A549 (cell line): ENCODE data around the gene PPBP. TPM values are rescaled to one million over a fixed set of nuclear protein-coding genes. Genes with fewer than 3 reads are reported as not detected.

Experiments
- ATAC-seq, 2 experiments: fragments of 200-7000 bp in 1 of 2; fragments of >200 bp in 1 of 2; cut with Nextera tagmentation in 1 of 2; cut with Tn5 transposase in 1 of 2; 3 replicates each; pipeline versions ENCODE4 v1.8.0 to v1.9.1; 2018 to 2020; ENCODE audit warnings: mild to moderate bottlenecking in 1 of 2, moderate library complexity in 1 of 2
- CTCF ChIA-PET: fragments of 300-600 bp; sonication (Branson Sonifier 250); formaldehyde crosslinking; extraction: SDS; loops from one replicate; lab custom pipeline; 2021; ENCODE audit warnings: antibody characterized with exemption, inconsistent platforms; lab: Yijun Ruan, JAX
- POLR2A ChIA-PET: fragments of 350-600 bp; formaldehyde crosslinking; extraction: SDS; loops from one replicate; lab custom pipeline; 2021; ENCODE audit warnings: antibody characterized with exemption, inconsistent platforms; lab: Yijun Ruan, JAX
- DNase-seq, 2 experiments: peaks; one replicate each; pipeline versions ENCODE4 v3.0.0 to v3.0.0-alpha.2; 2011 to 2016; ENCODE audit warnings: low read depth in 1 of 2, low spot score in 1 of 2
- FAIRE-seq: peaks from 2 replicates; lab custom pipeline; 2011; peaks lifted over from hg19 to GRCh38; lab: Jason Lieb, UNC
- H3K27ac ChIP-seq, 2 experiments: fragments of >200 bp; sonication (Bioruptor Twin); formaldehyde crosslinking; 3 replicates each; pipeline ENCODE4 v1.5.1; 2016 to 2017
- H3K4me1 ChIP-seq: fragments of >200 bp; sonication (Bioruptor Twin); formaldehyde crosslinking; 3 replicates; pipeline ENCODE4 v1.6.1; 2016
- H3K4me2 ChIP-seq: fragments of >200 bp; sonication (Bioruptor Twin); formaldehyde crosslinking; 3 replicates; pipeline ENCODE4 v1.6.1; 2016
- H3K4me3 ChIP-seq: fragments of >200 bp; sonication (Bioruptor Twin); formaldehyde crosslinking; 3 replicates; pipeline ENCODE4 v1.5.1; 2016
- H3K9me3 ChIP-seq: fragments of >200 bp; sonication (Bioruptor Twin); formaldehyde crosslinking; 3 replicates; pipeline ENCODE4 v1.6.1; 2016
- CHD4 ChIP-seq: fragments of 200-600 bp; sonication (generic); IDR thresholded peaks from 2 replicates; pipeline ENCODE4 v1.6.1; 2016; ENCODE audit warnings: antibody characterized with exemption, mild to moderate bottlenecking, borderline replicate concordance
- ESRRA ChIP-seq: fragments of 150-350 bp; IDR thresholded peaks from 2 replicates; pipeline ENCODE4 v1.6.1; 2014; ENCODE audit warnings: mild to moderate bottlenecking, low read length, borderline replicate concordance
- FOXS1 ChIP-seq: fragments of 250-450 bp; sonication (Bioruptor Pico); IDR thresholded peaks from 2 replicates; pipeline ENCODE4 v1.5.0; 2020; ENCODE audit warnings: mild to moderate bottlenecking, moderate library complexity
- GATA3 ChIP-seq: IDR thresholded peaks from 2 replicates; pipeline ENCODE4 v1.6.1; 2012; ENCODE audit warnings: borderline replicate concordance
- HOXB13 ChIP-seq: fragments of 250-450 bp; sonication (Bioruptor Pico); IDR thresholded peaks from 2 replicates; pipeline ENCODE4 v1.5.0; 2020; ENCODE audit warnings: low read depth, mild to moderate bottlenecking, moderate library complexity
- HOXB5 ChIP-seq: fragments of 250-450 bp; sonication (Bioruptor Pico); IDR thresholded peaks from 2 replicates; pipeline ENCODE4 v1.5.0; 2020; ENCODE audit warnings: mild to moderate bottlenecking, moderate library complexity
- JUNB ChIP-seq: fragments of >200 bp; sonication (Bioruptor Twin); formaldehyde crosslinking; IDR thresholded peaks from 2 replicates; pipeline ENCODE4 v1.6.1; 2016
- KDM1A ChIP-seq: fragments of 200-600 bp; sonication (generic); IDR thresholded peaks from 2 replicates; pipeline ENCODE4 v1.6.1; 2016; ENCODE audit warnings: low read depth, mild to moderate bottlenecking
- MYC ChIP-seq: IDR thresholded peaks from 2 replicates; pipeline ENCODE4 v1.6.1; 2012; ENCODE audit warnings: mild to moderate bottlenecking, inconsistent platforms, low read length, improper control_type of control experiment, borderline replicate concordance
- NR3C1 ChIP-seq: fragments of >200 bp; sonication (Bioruptor Twin); formaldehyde crosslinking; IDR thresholded peaks from 3 replicates; pipeline ENCODE4 v1.6.1; 2017
- POLR2AphosphoS2 ChIP-seq: conservative IDR thresholded peaks from 2 replicates; pipeline ENCODE4 v1.6.1; 2012; ENCODE audit warnings: low read length, improper control_type of control experiment, inconsistent platforms
- RAD21 ChIP-seq, 2 experiments: fragments of >200 bp in 1 of 2; sonication (Bioruptor Twin) in 1 of 2; formaldehyde crosslinking in 1 of 2; IDR thresholded peaks in 1 of 2; conservative IDR thresholded peaks in 1 of 2; 2 replicates in 1 of 2; 3 replicates in 1 of 2; pipeline ENCODE4 v1.6.1; 2012 to 2018; ENCODE audit warnings: inconsistent platforms in 1 of 2
- RFX5 ChIP-seq: fragments of 450-650 bp; IDR thresholded peaks from 2 replicates; pipeline ENCODE4 v1.7.1; 2014; ENCODE audit warnings: antibody characterized with exemption, mild to moderate bottlenecking, moderate library complexity
- SMC3 ChIP-seq: fragments of >200 bp; sonication (Bioruptor Twin); formaldehyde crosslinking; IDR thresholded peaks from 3 replicates; pipeline ENCODE4 v1.6.1; 2018; ENCODE audit warnings: inconsistent platforms
- ZC3H11A ChIP-seq: fragments of 450-650 bp; IDR thresholded peaks from 2 replicates; pipeline ENCODE4 v1.6.1; 2014; ENCODE audit warnings: antibody characterized with exemption, mild to moderate bottlenecking
- ZSCAN20 ChIP-seq: fragments of 250-450 bp; sonication (Bioruptor Pico); IDR thresholded peaks from 2 replicates; pipeline ENCODE4 v1.8.0; 2022; ENCODE audit warnings: mild to moderate bottlenecking, moderate library complexity
- WGBS: methylation state at CpG from one replicate; pipeline ENCODE4 v1.1.6; 2017; ENCODE audit errors: missing lambda C conversion rate; 5-methylcytosine and 5-hydroxymethylcytosine counted together
- polyA plus RNA-seq, 4 experiments: library from polyadenylated mRNA; depleted of rRNA in 3 of 4; stranded (reverse); fragments of >200 nt; fragmentation: RNase III in 1 of 4; extraction: RNeasy Plus Mini Kit Qiagen cat#74134 plus additional on column Dnase treatment in 1 of 4; gene quantifications; 2 replicates in 3 of 4; 3 replicates in 1 of 4; pipeline ENCODE4 v1.2.3, GENCODE V29; 2011 to 2017
- TF ChIP-seq, protein P1 (sequence below): IDR thresholded peaks from 2 replicates; pipeline ENCODE4 v1.6.1; 2012; ENCODE audit warnings: low read depth, borderline replicate concordance
- TF ChIP-seq, protein P2 (sequence below): fragments of 250-450 bp; sonication (Bioruptor Pico); IDR thresholded peaks from 2 replicates; pipeline ENCODE4 v1.5.0; 2021; ENCODE audit warnings: mild to moderate bottlenecking, moderate library complexity, borderline replicate concordance
- TF ChIP-seq, protein P3 (sequence below): IDR thresholded peaks from 2 replicates; pipeline ENCODE4 v1.6.1; 2012
- TF ChIP-seq, protein P4 (sequence below): fragments of 250-450 bp; sonication (Bioruptor Pico); IDR thresholded peaks from 2 replicates; pipeline ENCODE4 v1.5.0; 2020; ENCODE audit warnings: low read depth, mild to moderate bottlenecking, moderate library complexity
- TF ChIP-seq, protein P5 (sequence below): fragments of 450-650 bp; IDR thresholded peaks from 2 replicates; pipeline ENCODE4 v1.6.1; 2014; ENCODE audit warnings: antibody characterized with exemption

Gene PPBP
- polyA plus RNA-seq, 2 of the 4 experiments (the other 2 are of a cell fraction) = 0.16 to 0.35 TPM

DNA sequence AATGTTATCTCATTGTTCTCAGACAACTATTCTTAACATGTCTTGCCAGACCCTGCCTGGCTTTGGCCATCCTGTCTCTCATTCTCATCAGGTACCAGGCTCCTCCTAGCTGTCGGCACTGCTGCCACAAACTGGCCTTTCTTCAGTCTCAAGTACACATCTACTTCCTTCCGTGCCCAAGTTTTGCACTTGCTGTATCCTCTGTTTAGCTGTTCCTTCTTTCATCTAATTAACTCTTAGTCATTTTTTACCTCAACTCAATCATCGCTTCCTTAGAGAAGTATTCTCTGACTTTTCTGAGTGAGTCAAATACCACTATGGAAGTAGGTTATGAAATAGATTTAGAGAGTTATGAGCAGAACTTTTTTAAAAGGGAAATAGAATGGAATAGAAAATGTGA, 30.8 kb upstream of the PPBP start (continued):
- TF ChIP-seq POLR2AphosphoS2 (no peak), KDM1A (no peak), RAD21 (conservative IDR thresholded peaks at IDR 0.05 in 1 of 2, IDR thresholded peaks at IDR 0.05 in 1 of 2) (no peak)

DNA sequence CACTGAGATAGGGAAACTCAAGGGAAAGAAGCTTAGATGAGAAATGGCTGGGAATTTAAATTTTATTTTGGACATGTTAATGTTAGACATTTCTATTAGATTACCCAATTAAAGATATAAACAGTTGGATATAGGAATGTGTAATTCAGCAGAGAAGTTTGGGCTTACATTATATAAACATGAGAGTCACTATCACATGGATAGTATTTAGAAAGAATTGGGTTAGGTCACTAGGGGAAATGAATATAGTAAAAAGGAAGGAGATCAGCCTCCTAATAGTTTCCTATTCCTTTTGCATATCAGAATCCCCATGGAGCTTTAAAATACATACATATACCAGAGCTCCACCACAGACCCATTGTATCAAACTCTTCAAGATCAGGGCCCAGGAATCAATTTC, 30.1 kb upstream of the PPBP start:
- H3K9me3 ChIP-seq = peaks cover 2% of the 10 kb centered on the region; the same call in 1 of the 3 replicates
- peaks cover 17% of the 10 kb centered on the region for H3K4me1 ChIP-seq
- TF ChIP-seq ZSCAN20 (CRISPR knock-in tag) (no peak), ESRRA (no peak), JUNB (no peak), GATA3 (no peak)
- TF ChIP-seq, all 56 proteins: peak for 0
- ChIA-PET CTCF (interaction anchor here (1.4 to 2.1 kb wide), 2 partner anchors 19 to 20 kb away, joined by 4 to 9 read pairs; partner anchors contain the start of genes CXCL3 and CXCL5), POLR2A (no interaction called here)
- Histone ChIP-seq H3K4me2 (no peak overlapping the region), H3K27ac (peak overlapping the region in 1 of 2 experiments; percentile 61; a peak in 2 of 6 replicates), H3K4me3 (no peak overlapping the region)
- ATAC-seq = no peak
- no peak for DNase-seq
- FAIRE-seq = no peak

DNA sequence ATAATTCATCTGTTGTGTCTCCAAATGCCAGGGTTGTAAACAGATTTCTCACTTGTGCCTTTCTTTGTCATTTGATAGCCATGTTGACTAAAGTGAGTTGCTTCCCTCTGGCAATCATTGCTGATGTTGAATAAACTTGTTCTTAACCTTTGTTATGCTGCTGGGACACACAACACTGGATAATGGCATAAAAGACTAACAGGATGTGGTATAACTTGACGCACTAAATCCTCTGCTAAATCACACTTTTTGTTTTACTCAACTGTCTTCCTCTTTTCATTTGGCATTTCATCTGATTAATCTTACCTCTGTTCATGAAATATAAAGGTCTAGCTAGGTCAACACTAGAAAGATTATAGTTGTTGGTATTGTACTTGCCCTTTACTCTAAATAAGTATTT, 28.1 kb upstream of the PPBP start:
- H3K9me3 ChIP-seq = peaks cover 2% of the 10 kb centered on the region; the same call in 1 of the 3 replicates
- peaks cover 14% of the 10 kb centered on the region; the same call in 2 of the 3 replicates for H3K4me1 ChIP-seq
- H3K4me2 ChIP-seq = peak overlapping the region; percentile 32; the same call in 2 of the 3 replicates
- CTCF ChIA-PET = interaction anchor here (1.4 to 2.7 kb wide), 4 partner anchors 7 to 21 kb away, joined by 4 to 11 read pairs (median 6); partner anchors contain the start of gene CXCL5
- peak in 1 of 2 experiments; percentile 63 for DNase-seq
- WGBS = 35% methylated on average over 1 of the region's 1 CpG
- no peak for ATAC-seq
- no peak for FAIRE-seq
- TF ChIP-seq, protein P1, sequence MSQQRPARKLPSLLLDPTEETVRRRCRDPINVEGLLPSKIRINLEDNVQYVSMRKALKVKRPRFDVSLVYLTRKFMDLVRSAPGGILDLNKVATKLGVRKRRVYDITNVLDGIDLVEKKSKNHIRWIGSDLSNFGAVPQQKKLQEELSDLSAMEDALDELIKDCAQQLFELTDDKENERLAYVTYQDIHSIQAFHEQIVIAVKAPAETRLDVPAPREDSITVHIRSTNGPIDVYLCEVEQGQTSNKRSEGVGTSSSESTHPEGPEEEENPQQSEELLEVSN = no peak
- TF ChIP-seq RFX5 (no peak), ZC3H11A (no peak), GATA3 (no peak), FOXS1 (CRISPR knock-in tag) (no peak), JUNB (no peak), KDM1A (no peak), CHD4 (no peak), SMC3 (no peak), HOXB13 (CRISPR knock-in tag) (no peak), NR3C1 (no peak), MYC (no peak), HOXB5 (CRISPR knock-in tag) (no peak)
- TF ChIP-seq, protein P2, sequence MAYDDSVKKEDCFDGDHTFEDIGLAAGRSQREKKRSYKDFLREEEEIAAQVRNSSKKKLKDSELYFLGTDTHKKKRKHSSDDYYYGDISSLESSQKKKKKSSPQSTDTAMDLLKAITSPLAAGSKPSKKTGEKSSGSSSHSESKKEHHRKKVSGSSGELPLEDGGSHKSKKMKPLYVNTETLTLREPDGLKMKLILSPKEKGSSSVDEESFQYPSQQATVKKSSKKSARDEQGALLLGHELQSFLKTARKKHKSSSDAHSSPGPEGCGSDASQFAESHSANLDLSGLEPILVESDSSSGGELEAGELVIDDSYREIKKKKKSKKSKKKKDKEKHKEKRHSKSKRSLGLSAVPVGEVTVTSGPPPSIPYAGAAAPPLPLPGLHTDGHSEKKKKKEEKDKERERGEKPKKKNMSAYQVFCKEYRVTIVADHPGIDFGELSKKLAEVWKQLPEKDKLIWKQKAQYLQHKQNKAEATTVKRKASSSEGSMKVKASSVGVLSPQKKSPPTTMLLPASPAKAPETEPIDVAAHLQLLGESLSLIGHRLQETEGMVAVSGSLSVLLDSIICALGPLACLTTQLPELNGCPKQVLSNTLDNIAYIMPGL (CRISPR knock-in tag) = no peak
- TF ChIP-seq, protein P3, sequence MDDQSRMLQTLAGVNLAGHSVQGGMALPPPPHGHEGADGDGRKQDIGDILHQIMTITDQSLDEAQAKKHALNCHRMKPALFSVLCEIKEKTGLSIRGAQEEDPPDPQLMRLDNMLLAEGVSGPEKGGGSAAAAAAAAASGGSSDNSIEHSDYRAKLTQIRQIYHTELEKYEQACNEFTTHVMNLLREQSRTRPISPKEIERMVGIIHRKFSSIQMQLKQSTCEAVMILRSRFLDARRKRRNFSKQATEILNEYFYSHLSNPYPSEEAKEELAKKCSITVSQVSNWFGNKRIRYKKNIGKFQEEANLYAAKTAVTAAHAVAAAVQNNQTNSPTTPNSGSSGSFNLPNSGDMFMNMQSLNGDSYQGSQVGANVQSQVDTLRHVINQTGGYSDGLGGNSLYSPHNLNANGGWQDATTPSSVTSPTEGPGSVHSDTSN = no peak
- TF ChIP-seq, protein P4, sequence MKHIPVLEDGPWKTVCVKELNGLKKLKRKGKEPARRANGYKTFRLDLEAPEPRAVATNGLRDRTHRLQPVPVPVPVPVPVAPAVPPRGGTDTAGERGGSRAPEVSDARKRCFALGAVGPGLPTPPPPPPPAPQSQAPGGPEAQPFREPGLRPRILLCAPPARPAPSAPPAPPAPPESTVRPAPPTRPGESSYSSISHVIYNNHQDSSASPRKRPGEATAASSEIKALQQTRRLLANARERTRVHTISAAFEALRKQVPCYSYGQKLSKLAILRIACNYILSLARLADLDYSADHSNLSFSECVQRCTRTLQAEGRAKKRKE (CRISPR knock-in tag) = no peak
- TF ChIP-seq, protein P5, sequence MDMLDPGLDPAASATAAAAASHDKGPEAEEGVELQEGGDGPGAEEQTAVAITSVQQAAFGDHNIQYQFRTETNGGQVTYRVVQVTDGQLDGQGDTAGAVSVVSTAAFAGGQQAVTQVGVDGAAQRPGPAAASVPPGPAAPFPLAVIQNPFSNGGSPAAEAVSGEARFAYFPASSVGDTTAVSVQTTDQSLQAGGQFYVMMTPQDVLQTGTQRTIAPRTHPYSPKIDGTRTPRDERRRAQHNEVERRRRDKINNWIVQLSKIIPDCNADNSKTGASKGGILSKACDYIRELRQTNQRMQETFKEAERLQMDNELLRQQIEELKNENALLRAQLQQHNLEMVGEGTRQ = no peak
- TF ChIP-seq, all 56 proteins: peak for 0
- peak overlapping the region; percentile 19 to 60; a peak in 2 of 6 replicates for H3K27ac ChIP-seq
- no peak overlapping the region for H3K4me3 ChIP-seq
- POLR2A ChIA-PET = interaction anchor here (1.0 kb wide), 1 partner anchor 83 kb away, joined by 4 read pairs; the partner anchor contains the start of gene CXCL2
